ENCODE results near the gene JAZF1. TPM values are rescaled to one million over a fixed set of nuclear protein-coding genes. Genes with fewer than 3 reads are reported as not detected.

The JAZF1 gene
- total RNA-seq, 1 donor from 2014 or later, result 3.6 TPM

- DNase-seq (ENCODE audit: low read depth), result no peak
- H3K4me3 ChIP-seq (ENCODE audit: low read depth, low read length), result no peak overlapping the region
- TF ChIP-seq CTCF (conservative IDR thresholded peaks at IDR 0.05; ENCODE audit: low read depth, low read length), result no peak
Observed at GRCh38 chr7:28104811-28105210, 75.8 kb downstream of the JAZF1 start.

DNA sequence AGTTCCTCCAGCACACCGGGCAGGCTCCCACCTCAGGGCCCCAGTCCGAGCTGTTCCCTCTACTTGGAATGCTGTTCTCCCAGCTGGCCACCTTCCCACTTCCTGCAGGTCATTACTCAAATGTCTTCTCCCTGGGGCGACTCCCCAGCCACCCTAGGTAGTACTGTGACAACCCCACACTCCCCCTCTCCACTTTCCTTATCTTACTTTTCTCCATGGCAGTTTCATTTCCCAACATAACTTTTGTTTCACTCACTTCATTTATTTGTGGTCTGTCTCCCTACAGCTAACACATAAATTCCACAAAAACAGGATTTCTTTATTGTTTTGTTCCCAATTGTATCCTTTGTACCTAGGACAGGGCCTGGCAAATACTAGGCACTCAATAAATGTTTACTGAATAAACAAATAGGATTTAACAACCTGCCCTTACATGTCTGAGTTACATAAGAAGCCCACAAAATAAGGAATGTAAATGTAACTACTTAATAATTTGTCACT is 76.5 kb downstream of the JAZF1 start:
- no peak for TF ChIP-seq CTCF (conservative IDR thresholded peaks at IDR 0.05; ENCODE audit: low read depth, low read length)
- no peak for DNase-seq (ENCODE audit: low read depth)
- no peak overlapping the region for H3K4me3 ChIP-seq (ENCODE audit: low read depth, low read length)

- no peak overlapping the region for H3K4me3 ChIP-seq (ENCODE audit: low read depth, low read length)
- TF ChIP-seq CTCF (conservative IDR thresholded peaks at IDR 0.05; ENCODE audit: low read depth, low read length), result no peak
- no peak for DNase-seq (ENCODE audit: low read depth)
Observed at GRCh38 chr7:28102797-28103196, 77.8 kb downstream of the JAZF1 start.

GRCh38 chr7:28096713-28097112 is 83.9 kb downstream of the JAZF1 start:
- TF ChIP-seq CTCF (conservative IDR thresholded peaks at IDR 0.05; ENCODE audit: low read depth, low read length), result peak; percentile 92

DNA sequence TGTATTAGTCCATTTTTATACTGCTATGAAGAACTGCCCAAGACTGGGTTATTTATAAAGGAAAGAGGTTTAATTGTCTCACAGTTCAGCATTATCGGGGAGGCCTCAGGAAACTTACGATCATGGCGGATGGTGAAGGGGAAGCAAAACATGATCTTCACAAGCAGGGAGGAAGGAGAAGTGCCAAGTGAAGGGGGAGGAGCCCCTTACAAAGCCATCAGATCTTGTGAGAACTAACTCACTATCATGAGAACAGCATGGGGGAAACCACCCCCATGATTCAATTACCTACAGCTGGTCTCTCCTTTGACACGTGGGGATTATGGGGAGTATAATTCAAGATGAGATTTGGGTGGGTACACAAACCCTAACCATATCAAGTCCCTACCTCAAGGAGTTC is 85.4 kb downstream of the JAZF1 start:
- no peak overlapping the region for H3K4me3 ChIP-seq (ENCODE audit: low read depth, low read length)
- no peak for TF ChIP-seq CTCF (conservative IDR thresholded peaks at IDR 0.05; ENCODE audit: low read depth, low read length)
- no peak for DNase-seq (ENCODE audit: low read depth)

More at GRCh38 chr7:28096713-28097112, 83.9 kb downstream of the JAZF1 start:
- H3K4me3 ChIP-seq (ENCODE audit: low read depth, low read length), result no peak overlapping the region
- DNase-seq (ENCODE audit: low read depth), result no peak

DNA sequence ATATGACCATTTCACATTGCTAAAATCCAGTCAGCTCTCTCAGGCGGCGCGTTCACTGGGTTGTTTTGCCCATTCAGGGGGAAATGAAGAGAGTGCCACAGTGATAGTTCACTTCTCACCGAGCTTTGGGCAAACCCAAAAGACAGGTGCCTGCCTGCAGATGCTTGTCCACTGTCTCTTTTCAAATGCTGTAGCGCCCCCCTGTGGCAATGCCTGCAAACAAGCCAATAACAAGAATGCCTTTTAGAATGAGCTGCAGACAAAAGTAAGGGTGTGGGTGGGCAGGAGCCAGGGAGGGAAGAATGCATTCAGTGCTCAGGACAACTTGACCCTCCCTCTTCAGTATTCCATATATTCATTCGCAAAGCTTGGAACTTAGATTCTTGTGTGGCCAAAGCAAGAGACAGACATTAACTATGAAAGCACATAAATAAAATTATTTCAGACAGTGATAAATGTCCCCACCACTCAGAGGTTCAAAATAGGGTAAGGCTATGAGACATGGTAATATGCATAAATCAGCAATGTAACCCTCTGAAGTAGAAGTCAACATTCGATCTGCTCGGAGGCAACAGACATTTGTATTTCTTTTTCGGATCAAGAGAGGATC is 86.9 kb downstream of the JAZF1 start:
- peak; percentile 84 for TF ChIP-seq CTCF (conservative IDR thresholded peaks at IDR 0.05; ENCODE audit: low read depth, low read length)
- no peak for DNase-seq (ENCODE audit: low read depth)
- H3K4me3 ChIP-seq (ENCODE audit: low read depth, low read length), result no peak overlapping the region

GRCh38 chr7:28091190-28091589 is 89.4 kb downstream of the JAZF1 start:
- H3K4me3 ChIP-seq (ENCODE audit: low read depth, low read length), result no peak overlapping the region
- no peak for DNase-seq (ENCODE audit: low read depth)
- TF ChIP-seq CTCF (conservative IDR thresholded peaks at IDR 0.05; ENCODE audit: low read depth, low read length), result no peak
